A204.1 (cell line): ENCODE results near the gene DNER.
A peak's percentile ranks its signal among the peaks of the same experiment; 100 is the strongest.
"Not testable (repeated sequence)": the region's sequence is repeated elsewhere in the genome, so short reads cannot be mapped to it uniquely, and the experiment has no call there.

ENCODE experiments used
- FAIRE-seq: peaks from 2 replicates; lab custom pipeline; 2012; peaks lifted over from hg19 to GRCh38; lab: Jason Lieb, UNC

DNER gene

GRCh38 chr2:229563388-229563787 is 151.0 kb downstream of the DNER start:
- no peak for FAIRE-seq

- FAIRE-seq: no peak
Measured at GRCh38 chr2:229562472-229563127, 151.8 kb downstream of the DNER start.

GRCh38 chr2:229559986-229560385 is 154.4 kb downstream of the DNER start:
- FAIRE-seq: no peak

- no peak for FAIRE-seq
Measured at GRCh38 chr2:229553091-229553490, 161.3 kb downstream of the DNER start.

- no peak for FAIRE-seq
Measured at GRCh38 chr2:229543176-229543873, 171.0 kb downstream of the DNER start.

- FAIRE-seq: no peak
Measured at GRCh38 chr2:229539628-229540027, 174.7 kb downstream of the DNER start.

- FAIRE-seq: no peak
Measured at GRCh38 chr2:229531594-229531993, 182.8 kb downstream of the DNER start.

GRCh38 chr2:229530434-229530833 is 183.9 kb downstream of the DNER start:
- no peak for FAIRE-seq

- no peak for FAIRE-seq
Measured at GRCh38 chr2:229528846-229529245, 185.5 kb downstream of the DNER start.

- no peak for FAIRE-seq
Measured at GRCh38 chr2:229526951-229527350, 187.4 kb downstream of the DNER start.

GRCh38 chr2:229524799-229525198 is 189.6 kb downstream of the DNER start:
- no peak for FAIRE-seq

GRCh38 chr2:229523663-229524062 is 190.7 kb downstream of the DNER start:
- no peak for FAIRE-seq

GRCh38 chr2:229521576-229521975 is 192.8 kb downstream of the DNER start:
- peak; percentile 16 for FAIRE-seq

GRCh38 chr2:229520691-229521096 is 193.7 kb downstream of the DNER start:
- FAIRE-seq: no peak

- FAIRE-seq: no peak
Measured at GRCh38 chr2:229519655-229520430, 194.5 kb downstream of the DNER start.

- FAIRE-seq: no peak
Measured at GRCh38 chr2:229514273-229514895, 200.0 kb downstream of the DNER start.

- no peak for FAIRE-seq
Measured at GRCh38 chr2:229511524-229511923, 202.8 kb downstream of the DNER start.

- FAIRE-seq: not testable (repeated sequence)
Measured at GRCh38 chr2:229506699-229507098, 207.7 kb downstream of the DNER start.

GRCh38 chr2:229501051-229501794 is 213.1 kb downstream of the DNER start:
- no peak for FAIRE-seq

- FAIRE-seq: no peak
Measured at GRCh38 chr2:229492034-229492433, 222.3 kb downstream of the DNER start.

- no peak for FAIRE-seq
Measured at GRCh38 chr2:229490167-229490566, 224.2 kb downstream of the DNER start.

- no peak for FAIRE-seq
Measured at GRCh38 chr2:229489016-229489415, 225.3 kb downstream of the DNER start.
